Measurements from ENCODE around the gene EXOSC6. TPM values are rescaled to one million over a fixed set of nuclear protein-coding genes. Genes with fewer than 3 reads are reported as not detected.
"Not testable (repeated sequence)": the region's sequence is repeated elsewhere in the genome, so short reads cannot be mapped to it uniquely, and the experiment has no call there.

Gene EXOSC6
- polyA plus RNA-seq, 3 donors = 1.7 to 6.4 (median 4.1) TPM

GRCh38 chr16:70226024-70226423, 25.7 kb downstream of the EXOSC6 start:
- DNase-seq; H3K79me2 ChIP-seq (ENCODE audit: insufficient read depth, low read length); H3K4me3 ChIP-seq (replicated peaks in 1 of 3; ENCODE audit: low read depth in 2 of 3, low read length in 3 of 3); H3K27me3 Mint-ChIP-seq (ENCODE audit: low read depth in 3 of 3); H3K9me3 Mint-ChIP-seq; H3K4me1 Mint-ChIP-seq; H3K27ac Mint-ChIP-seq; H3K4me1 ChIP-seq (ENCODE audit: control insufficient read depth in 1 of 2, insufficient read depth in 2 of 2, low read length in 2 of 2); H3K27ac ChIP-seq (ENCODE audit: low read depth in 1 of 2, low read length in 2 of 2); H3K4me3 Mint-ChIP-seq; intact Hi-C loops (cut with micrococcal nuclease); H2AFZ ChIP-seq (ENCODE audit: insufficient read depth, low read depth, low read length, poor library complexity, severe bottlenecking); H3K9ac ChIP-seq (ENCODE audit: insufficient read depth, low read length, poor library complexity, severe bottlenecking); H4K20me1 ChIP-seq (ENCODE audit: insufficient read depth, low read length); H3K27me3 ChIP-seq (ENCODE audit: control insufficient read depth in 2 of 2, insufficient read depth in 2 of 2, low read length in 2 of 2); H3K4me2 ChIP-seq (replicated peaks; ENCODE audit: extremely low read depth, low read length, poor library complexity, severe bottlenecking); H3K9me3 ChIP-seq (replicated peaks in 1 of 2; ENCODE audit: control insufficient read depth in 1 of 2, insufficient read depth in 1 of 2, low read length in 2 of 2): not testable (repeated sequence)
- H3K36me3 ChIP-seq (replicated peaks in 1 of 2; ENCODE audit: control insufficient read depth in 1 of 2, insufficient read depth in 2 of 2, low read length in 2 of 2) = peaks cover 14 to 45% of the 10 kb centered on the region in 2 donors
- peaks cover 42 to 55% of the 10 kb centered on the region in 2 donors for H3K36me3 Mint-ChIP-seq

- H3K4me1 ChIP-seq (ENCODE audit: control insufficient read depth in 1 of 2, insufficient read depth in 2 of 2, low read length in 2 of 2); intact Hi-C loops (cut with micrococcal nuclease); H3K4me2 ChIP-seq (replicated peaks; ENCODE audit: extremely low read depth, low read length, poor library complexity, severe bottlenecking); H4K20me1 ChIP-seq (ENCODE audit: insufficient read depth, low read length); H3K27ac ChIP-seq (ENCODE audit: low read depth in 1 of 2, low read length in 2 of 2); H3K27me3 ChIP-seq (ENCODE audit: control insufficient read depth in 2 of 2, insufficient read depth in 2 of 2, low read length in 2 of 2); H3K9ac ChIP-seq (ENCODE audit: insufficient read depth, low read length, poor library complexity, severe bottlenecking); H3K27ac Mint-ChIP-seq; H3K4me1 Mint-ChIP-seq; H3K4me3 Mint-ChIP-seq; H3K9me3 ChIP-seq (replicated peaks in 1 of 2; ENCODE audit: control insufficient read depth in 1 of 2, insufficient read depth in 1 of 2, low read length in 2 of 2); H3K9me3 Mint-ChIP-seq; DNase-seq; H3K79me2 ChIP-seq (ENCODE audit: insufficient read depth, low read length); H3K4me3 ChIP-seq (replicated peaks in 1 of 3; ENCODE audit: low read depth in 2 of 3, low read length in 3 of 3); H3K27me3 Mint-ChIP-seq (ENCODE audit: low read depth in 3 of 3); H2AFZ ChIP-seq (ENCODE audit: insufficient read depth, low read depth, low read length, poor library complexity, severe bottlenecking): not testable (repeated sequence)
- peaks cover 42 to 55% of the 10 kb centered on the region in 2 donors for H3K36me3 Mint-ChIP-seq
- peaks cover 14 to 41% of the 10 kb centered on the region in 2 donors for H3K36me3 ChIP-seq (replicated peaks in 1 of 2; ENCODE audit: control insufficient read depth in 1 of 2, insufficient read depth in 2 of 2, low read length in 2 of 2)
- WGBS (ENCODE audit: insufficient coverage) = no CpG with 5 or more reads among the region's 4 CpGs
Measured at GRCh38 chr16:70225430-70225829, 26.3 kb downstream of the EXOSC6 start.

- intact Hi-C loops (cut with micrococcal nuclease); H3K4me2 ChIP-seq (replicated peaks; ENCODE audit: extremely low read depth, low read length, poor library complexity, severe bottlenecking); DNase-seq; H3K27me3 Mint-ChIP-seq (ENCODE audit: low read depth in 3 of 3); H3K4me1 ChIP-seq (ENCODE audit: control insufficient read depth in 1 of 2, insufficient read depth in 2 of 2, low read length in 2 of 2); H2AFZ ChIP-seq (ENCODE audit: insufficient read depth, low read depth, low read length, poor library complexity, severe bottlenecking); H3K9ac ChIP-seq (ENCODE audit: insufficient read depth, low read length, poor library complexity, severe bottlenecking); H3K27ac Mint-ChIP-seq; H3K27ac ChIP-seq (ENCODE audit: low read depth in 1 of 2, low read length in 2 of 2); H3K27me3 ChIP-seq (ENCODE audit: control insufficient read depth in 2 of 2, insufficient read depth in 2 of 2, low read length in 2 of 2); H4K20me1 ChIP-seq (ENCODE audit: insufficient read depth, low read length); H3K9me3 ChIP-seq (replicated peaks in 1 of 2; ENCODE audit: control insufficient read depth in 1 of 2, insufficient read depth in 1 of 2, low read length in 2 of 2); H3K4me1 Mint-ChIP-seq; H3K4me3 Mint-ChIP-seq; H3K79me2 ChIP-seq (ENCODE audit: insufficient read depth, low read length); H3K9me3 Mint-ChIP-seq; H3K4me3 ChIP-seq (replicated peaks in 1 of 3; ENCODE audit: low read depth in 2 of 3, low read length in 3 of 3): not testable (repeated sequence)
- peaks cover 16 to 44% of the 10 kb centered on the region in 2 donors for H3K36me3 ChIP-seq (replicated peaks in 1 of 2; ENCODE audit: control insufficient read depth in 1 of 2, insufficient read depth in 2 of 2, low read length in 2 of 2)
- WGBS (ENCODE audit: insufficient coverage) = no CpG with 5 or more reads among the region's 24 CpGs
- peaks cover 47 to 60% of the 10 kb centered on the region in 2 donors for H3K36me3 Mint-ChIP-seq
Measured at GRCh38 chr16:70224645-70225044, 27.1 kb downstream of the EXOSC6 start.

GRCh38 chr16:70223971-70224513, 27.7 kb downstream of the EXOSC6 start:
- H3K27me3 Mint-ChIP-seq (ENCODE audit: low read depth in 3 of 3); H3K9me3 Mint-ChIP-seq; H3K27ac Mint-ChIP-seq; H4K20me1 ChIP-seq (ENCODE audit: insufficient read depth, low read length); H3K4me3 ChIP-seq (replicated peaks in 1 of 3; ENCODE audit: low read depth in 2 of 3, low read length in 3 of 3); H3K9ac ChIP-seq (ENCODE audit: insufficient read depth, low read length, poor library complexity, severe bottlenecking); DNase-seq; H3K27ac ChIP-seq (ENCODE audit: low read depth in 1 of 2, low read length in 2 of 2); H3K79me2 ChIP-seq (ENCODE audit: insufficient read depth, low read length); intact Hi-C loops (cut with micrococcal nuclease); H3K4me2 ChIP-seq (replicated peaks; ENCODE audit: extremely low read depth, low read length, poor library complexity, severe bottlenecking); H3K4me3 Mint-ChIP-seq; H3K4me1 Mint-ChIP-seq; H3K27me3 ChIP-seq (ENCODE audit: control insufficient read depth in 2 of 2, insufficient read depth in 2 of 2, low read length in 2 of 2); H2AFZ ChIP-seq (ENCODE audit: insufficient read depth, low read depth, low read length, poor library complexity, severe bottlenecking); H3K4me1 ChIP-seq (ENCODE audit: control insufficient read depth in 1 of 2, insufficient read depth in 2 of 2, low read length in 2 of 2); H3K9me3 ChIP-seq (replicated peaks in 1 of 2; ENCODE audit: control insufficient read depth in 1 of 2, insufficient read depth in 1 of 2, low read length in 2 of 2): not testable (repeated sequence)
- H3K36me3 ChIP-seq (replicated peaks in 1 of 2; ENCODE audit: control insufficient read depth in 1 of 2, insufficient read depth in 2 of 2, low read length in 2 of 2) = peaks cover 19 to 47% of the 10 kb centered on the region in 2 donors
- peaks cover 52 to 65% of the 10 kb centered on the region in 2 donors for H3K36me3 Mint-ChIP-seq
- no CpG with 5 or more reads among the region's 3 CpGs for WGBS (ENCODE audit: insufficient coverage)
